ENCODE results near the gene RAB38.

- TF ChIP-seq CTCF (IDR thresholded peaks at IDR 0.05) (no peak), POLR2AphosphoS5 (IDR thresholded peaks at IDR 0.05) (no peak), EP300 (IDR thresholded peaks at IDR 0.05) (no peak), POLR2A (IDR thresholded peaks at IDR 0.05; ENCODE audit: low read depth) (no peak)
Observed at GRCh38 chr11:88208745-88209144, 33.5 kb upstream of the RAB38 start.

All from esophagus muscularis mucosa (tissue), 4 donors.